ENCODE measurements around the gene PLAC8.
"Not testable (repeated sequence)": the region's sequence is repeated elsewhere in the genome, so short reads cannot be mapped to it uniquely, and the experiment has no call there.

The PLAC8 gene

GRCh38 chr4:83113429-83113786 is 1.1 kb downstream of the PLAC8 start:
- DNase-seq (ENCODE audit: low spot score): no peak
- TF ChIP-seq, protein P1, sequence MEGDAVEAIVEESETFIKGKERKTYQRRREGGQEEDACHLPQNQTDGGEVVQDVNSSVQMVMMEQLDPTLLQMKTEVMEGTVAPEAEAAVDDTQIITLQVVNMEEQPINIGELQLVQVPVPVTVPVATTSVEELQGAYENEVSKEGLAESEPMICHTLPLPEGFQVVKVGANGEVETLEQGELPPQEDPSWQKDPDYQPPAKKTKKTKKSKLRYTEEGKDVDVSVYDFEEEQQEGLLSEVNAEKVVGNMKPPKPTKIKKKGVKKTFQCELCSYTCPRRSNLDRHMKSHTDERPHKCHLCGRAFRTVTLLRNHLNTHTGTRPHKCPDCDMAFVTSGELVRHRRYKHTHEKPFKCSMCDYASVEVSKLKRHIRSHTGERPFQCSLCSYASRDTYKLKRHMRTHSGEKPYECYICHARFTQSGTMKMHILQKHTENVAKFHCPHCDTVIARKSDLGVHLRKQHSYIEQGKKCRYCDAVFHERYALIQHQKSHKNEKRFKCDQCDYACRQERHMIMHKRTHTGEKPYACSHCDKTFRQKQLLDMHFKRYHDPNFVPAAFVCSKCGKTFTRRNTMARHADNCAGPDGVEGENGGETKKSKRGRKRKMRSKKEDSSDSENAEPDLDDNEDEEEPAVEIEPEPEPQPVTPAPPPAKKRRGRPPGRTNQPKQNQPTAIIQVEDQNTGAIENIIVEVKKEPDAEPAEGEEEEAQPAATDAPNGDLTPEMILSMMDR (IDR thresholded peaks at IDR 0.05; ENCODE audit: borderline replicate concordance, control extremely low read depth, extremely low read depth, insufficient read depth, missing control alignments): no peak

GRCh38 chr4:83112678-83113428 is 1.7 kb downstream of the PLAC8 start:
- no peak for DNase-seq (ENCODE audit: low spot score)
- in situ Hi-C loops (cut with MboI; ENCODE audit: low sequenced_read_pairs, unreplicated experiment): no loop called here
- TF ChIP-seq, protein P1 (IDR thresholded peaks at IDR 0.05; ENCODE audit: borderline replicate concordance, control extremely low read depth, extremely low read depth, insufficient read depth, missing control alignments): no peak

More at GRCh38 chr4:83113429-83113786, 1.1 kb downstream of the PLAC8 start:
- in situ Hi-C loops (cut with MboI; ENCODE audit: low sequenced_read_pairs, unreplicated experiment): no loop called here

GRCh38 chr4:83112231-83112630 is 2.3 kb downstream of the PLAC8 start:
- DNase-seq (ENCODE audit: low spot score): peak; percentile 36
- in situ Hi-C loops (cut with MboI; ENCODE audit: low sequenced_read_pairs, unreplicated experiment): no loop called here
- TF ChIP-seq, protein P1 (IDR thresholded peaks at IDR 0.05; ENCODE audit: borderline replicate concordance, control extremely low read depth, extremely low read depth, insufficient read depth, missing control alignments): no peak

DNA sequence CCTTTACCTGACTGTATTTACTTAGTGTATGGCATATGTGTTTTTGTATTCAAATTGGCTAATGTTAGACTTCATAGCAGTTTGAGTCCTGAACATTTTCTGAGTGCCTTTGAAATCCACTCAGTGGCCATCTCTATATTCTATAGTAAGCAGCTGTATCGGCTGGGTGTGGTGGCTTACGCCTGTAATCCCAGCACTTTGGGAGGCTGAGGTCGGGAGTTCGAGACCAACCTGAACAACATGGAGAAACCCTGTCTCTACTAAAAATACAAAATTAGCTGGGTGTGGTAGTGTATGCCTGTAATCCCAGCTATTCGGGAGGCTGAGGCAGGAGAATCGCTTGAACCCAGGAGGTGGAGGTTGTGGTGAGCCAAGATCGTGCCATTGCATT is 2.8 kb downstream of the PLAC8 start:
- in situ Hi-C loops (cut with MboI; ENCODE audit: low sequenced_read_pairs, unreplicated experiment); DNase-seq (ENCODE audit: low spot score): not testable (repeated sequence)

GRCh38 chr4:83110970-83111750 is 3.4 kb downstream of the PLAC8 start:
- in situ Hi-C loops (cut with MboI; ENCODE audit: low sequenced_read_pairs, unreplicated experiment): no loop called here
- TF ChIP-seq, protein P1 (IDR thresholded peaks at IDR 0.05; ENCODE audit: borderline replicate concordance, control extremely low read depth, extremely low read depth, insufficient read depth, missing control alignments): no peak
- DNase-seq (ENCODE audit: low spot score): no peak

GRCh38 chr4:83110223-83110945 is 4.1 kb downstream of the PLAC8 start:
- in situ Hi-C loops (cut with MboI; ENCODE audit: low sequenced_read_pairs, unreplicated experiment): no loop called here
- TF ChIP-seq, protein P1 (IDR thresholded peaks at IDR 0.05; ENCODE audit: borderline replicate concordance, control extremely low read depth, extremely low read depth, insufficient read depth, missing control alignments): peak; percentile 92
- DNase-seq (ENCODE audit: low spot score): peak; percentile 77

All from GM13976 (cell line).